GM20000 (cell line): ENCODE data around the gene ANKRD11.
"Not testable (repeated sequence)": the region's sequence is repeated elsewhere in the genome, so short reads cannot be mapped to it uniquely, and the experiment has no call there.

Experiments used
- DNase-seq: peaks from one replicate; pipeline ENCODE4 v3.0.0; 2012; ENCODE audit warnings: low spot score
- TF ChIP-seq, protein P1 (sequence below): IDR thresholded peaks from 2 replicates; pipeline ENCODE4 v1.5.1; 2012; ENCODE audit warnings: mild to moderate bottlenecking, control low read depth; ENCODE audit errors: extremely low read depth, missing control alignments

Gene ANKRD11

DNA sequence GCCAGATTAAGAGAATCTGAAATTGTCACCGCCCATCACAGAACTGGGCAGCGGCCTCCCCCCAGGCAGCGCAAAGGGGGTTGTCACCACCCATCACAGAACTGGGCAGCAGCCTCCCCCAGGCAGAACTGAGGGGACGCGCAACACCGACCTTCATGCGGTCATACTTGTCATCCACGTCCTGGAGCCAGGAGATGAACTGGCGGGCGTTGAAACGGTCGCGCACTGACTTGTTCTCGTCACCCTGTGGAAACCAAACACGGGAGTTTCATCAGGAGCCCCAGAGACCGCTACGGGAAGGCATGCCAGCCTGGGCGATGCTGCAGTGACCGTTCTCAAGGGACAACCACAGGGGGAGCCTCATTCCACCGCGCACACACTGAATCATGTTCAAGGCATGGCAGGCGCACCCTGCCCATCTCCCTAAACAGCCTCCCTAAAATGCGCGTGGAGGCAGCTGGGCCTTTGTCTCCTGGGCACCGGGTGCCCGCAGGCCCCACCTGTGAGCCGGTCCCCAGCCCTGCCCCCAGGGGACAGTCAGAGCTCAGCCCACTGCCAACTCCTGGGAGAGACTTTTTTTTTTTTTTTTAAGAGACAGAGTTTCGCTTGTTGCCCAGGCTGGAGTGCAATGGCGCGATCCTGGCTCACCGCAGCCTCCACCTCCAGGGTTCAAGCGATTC is 219.6 kb downstream of the ANKRD11 start:
- DNase-seq = no peak
- TF ChIP-seq, protein P1, sequence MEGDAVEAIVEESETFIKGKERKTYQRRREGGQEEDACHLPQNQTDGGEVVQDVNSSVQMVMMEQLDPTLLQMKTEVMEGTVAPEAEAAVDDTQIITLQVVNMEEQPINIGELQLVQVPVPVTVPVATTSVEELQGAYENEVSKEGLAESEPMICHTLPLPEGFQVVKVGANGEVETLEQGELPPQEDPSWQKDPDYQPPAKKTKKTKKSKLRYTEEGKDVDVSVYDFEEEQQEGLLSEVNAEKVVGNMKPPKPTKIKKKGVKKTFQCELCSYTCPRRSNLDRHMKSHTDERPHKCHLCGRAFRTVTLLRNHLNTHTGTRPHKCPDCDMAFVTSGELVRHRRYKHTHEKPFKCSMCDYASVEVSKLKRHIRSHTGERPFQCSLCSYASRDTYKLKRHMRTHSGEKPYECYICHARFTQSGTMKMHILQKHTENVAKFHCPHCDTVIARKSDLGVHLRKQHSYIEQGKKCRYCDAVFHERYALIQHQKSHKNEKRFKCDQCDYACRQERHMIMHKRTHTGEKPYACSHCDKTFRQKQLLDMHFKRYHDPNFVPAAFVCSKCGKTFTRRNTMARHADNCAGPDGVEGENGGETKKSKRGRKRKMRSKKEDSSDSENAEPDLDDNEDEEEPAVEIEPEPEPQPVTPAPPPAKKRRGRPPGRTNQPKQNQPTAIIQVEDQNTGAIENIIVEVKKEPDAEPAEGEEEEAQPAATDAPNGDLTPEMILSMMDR = no peak

DNA sequence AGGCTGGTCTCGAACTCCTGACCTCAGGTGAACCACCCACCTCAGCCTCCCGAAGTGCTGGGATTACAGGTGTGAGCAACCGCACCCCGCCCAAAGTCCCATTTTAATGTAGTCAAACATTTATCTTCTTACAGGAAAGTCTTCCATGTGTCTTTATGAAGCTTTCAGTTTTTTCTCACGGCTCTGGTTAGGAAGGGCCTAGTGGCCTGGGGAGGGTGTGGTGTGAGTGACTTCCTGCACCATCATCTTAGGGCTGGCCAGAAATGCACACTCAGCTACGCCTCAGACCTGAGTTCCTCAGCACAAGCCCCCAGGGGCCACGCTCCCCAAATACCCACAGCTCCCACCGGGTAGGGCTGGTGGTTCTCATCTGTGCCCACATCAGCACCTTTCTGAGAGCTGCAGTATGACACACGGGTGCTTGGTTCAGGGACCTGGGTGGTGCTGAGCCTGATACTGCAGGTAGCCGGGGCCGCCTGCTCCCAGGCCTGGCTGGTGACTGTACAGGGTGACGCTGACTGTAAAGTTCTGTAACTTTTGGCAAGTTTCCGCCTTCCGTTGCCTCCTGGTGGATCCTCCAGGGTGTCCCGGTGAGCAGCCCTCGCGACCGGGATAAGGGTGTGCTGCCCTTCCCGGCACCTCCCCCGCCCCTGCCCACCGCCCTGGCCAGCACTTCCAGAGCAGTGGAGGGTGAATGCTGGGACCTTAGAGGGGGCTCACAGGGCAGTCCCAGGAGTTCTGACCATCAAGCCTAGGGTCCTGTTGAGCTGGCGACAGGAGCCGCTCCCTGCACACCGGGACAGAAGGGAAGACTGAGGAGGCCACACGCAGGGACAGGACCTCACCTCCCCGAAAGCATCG is 220.3 kb downstream of the ANKRD11 start:
- DNase-seq = no peak
- TF ChIP-seq, protein P1 = no peak

GRCh38 chr16:89268987-89269735 is 221.2 kb downstream of the ANKRD11 start:
- no peak for DNase-seq
- TF ChIP-seq, protein P1 = no peak

GRCh38 chr16:89268585-89268984 is 221.8 kb downstream of the ANKRD11 start:
- TF ChIP-seq, protein P1 = no peak
- DNase-seq = no peak

- DNase-seq = not testable (repeated sequence)
Observed at GRCh38 chr16:89267746-89268145, 222.6 kb downstream of the ANKRD11 start.

- DNase-seq = no peak
- TF ChIP-seq, protein P1 = no peak
Observed at GRCh38 chr16:89266521-89267134, 223.7 kb downstream of the ANKRD11 start.

- DNase-seq = no peak
- TF ChIP-seq, protein P1 = no peak
Observed at GRCh38 chr16:89265647-89266046, 224.7 kb downstream of the ANKRD11 start.
